Activated CD4-positive, alpha-beta T cell treated with anti-CD3 and anti-CD28 coated beads, Interleukin-2, amount 50 U/mL, for 24 hours (primary cell): ENCODE data around the gene C2CD4A.

Experiments used
- DNase-seq, 2 donors: peaks; one replicate each; pipeline ENCODE4 v3.0.0-alpha.2; 2020; ENCODE audit warnings: low read depth in 1 of 2, low spot score in 1 of 2

Gene C2CD4A

DNA sequence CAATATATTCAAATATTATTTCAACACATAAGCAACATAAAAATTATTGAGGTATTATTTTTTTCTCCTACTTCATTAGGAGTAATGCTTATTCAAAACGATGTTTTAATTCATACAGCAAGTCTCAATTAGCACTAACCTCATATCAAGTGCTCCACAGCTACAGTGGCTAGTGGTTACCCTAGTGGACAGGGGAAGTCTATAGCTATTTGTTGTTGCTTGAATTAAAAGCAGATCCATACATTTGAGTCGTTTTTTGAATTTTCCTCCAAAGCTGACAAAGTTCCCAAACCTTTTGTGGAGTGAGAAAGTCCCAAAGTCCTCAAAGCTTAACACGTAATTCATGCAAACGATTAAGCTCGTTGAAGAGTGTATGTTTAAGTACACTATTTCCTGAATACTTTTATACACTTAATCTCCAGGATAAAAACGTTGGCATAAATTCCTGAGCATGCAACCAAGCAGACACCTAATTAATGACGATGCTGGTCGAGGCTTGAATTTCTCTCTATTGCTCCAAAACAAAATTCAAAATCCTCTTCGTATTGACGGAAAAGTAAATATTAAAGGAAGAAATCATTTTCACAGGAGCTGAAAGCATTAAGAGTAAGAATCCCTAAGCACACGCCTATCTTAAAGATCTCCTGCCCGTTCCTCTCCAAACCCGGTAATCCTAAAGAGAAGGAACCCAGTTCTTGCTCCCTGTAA lies 7.5 kb upstream of the C2CD4A start:
- no peak for DNase-seq

DNA sequence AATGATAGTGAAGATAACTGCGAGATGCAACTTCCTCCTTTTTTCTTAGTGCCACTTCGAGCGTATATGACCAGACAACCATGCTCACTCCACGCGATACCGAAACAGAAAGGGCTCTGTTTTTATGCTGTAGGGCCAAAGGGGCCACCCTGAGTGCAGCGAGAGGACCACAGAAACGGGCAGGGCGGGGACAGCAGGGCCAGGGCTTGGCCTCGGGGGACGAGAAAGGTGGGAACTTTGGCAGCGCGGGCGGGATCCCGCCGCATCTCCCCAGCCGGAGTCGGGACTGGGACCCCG lies 7.0 kb upstream of the C2CD4A start:
- peak; percentile 24 to 43 for DNase-seq

DNA sequence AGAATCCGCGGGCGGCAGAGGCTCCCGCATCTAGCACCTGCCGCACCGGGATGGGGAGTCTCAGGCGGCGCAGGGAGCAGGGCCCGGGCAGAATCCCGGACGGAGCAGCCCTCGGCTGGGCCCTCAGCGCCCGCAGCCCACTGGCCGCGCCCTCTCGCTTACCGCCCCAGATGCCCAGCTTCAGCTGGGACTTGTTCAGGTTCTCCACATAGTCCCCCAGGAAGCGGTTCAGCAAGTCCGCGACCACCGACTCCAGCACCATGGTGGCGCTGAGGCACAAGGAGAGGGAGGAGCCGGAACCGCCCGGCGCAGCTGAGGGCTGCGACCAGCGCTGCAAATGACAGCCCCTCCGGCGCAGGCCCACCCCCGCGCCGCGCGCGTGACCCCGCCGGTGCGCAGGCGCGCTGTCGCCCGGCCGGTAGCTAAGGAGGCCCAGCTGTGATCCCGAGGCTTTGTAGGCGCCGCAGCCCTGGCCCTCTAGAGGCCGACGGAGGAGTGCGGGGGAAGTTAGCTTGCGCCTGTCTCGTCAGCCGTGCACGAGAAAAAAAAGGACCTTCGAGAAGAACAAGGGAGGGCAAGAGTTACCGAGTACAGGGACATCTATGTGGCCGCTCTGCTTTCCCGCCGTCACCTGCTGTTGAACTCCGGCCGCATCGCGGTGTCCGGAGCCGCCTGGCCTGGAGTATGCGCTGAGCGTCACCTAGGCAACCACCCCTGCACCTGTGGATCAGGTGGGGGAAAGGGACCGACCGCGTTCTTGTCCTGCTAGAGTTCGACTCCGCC lies 6.5 kb upstream of the C2CD4A start, which contains the start of gene VPS13C:
TSS of gene VPS13C (minus strand) at position 335 of the 783 bp plus-strand sequence. CDS start at position 262, 73 bp downstream.
- peak; percentile 73 to 84 for DNase-seq

DNA sequence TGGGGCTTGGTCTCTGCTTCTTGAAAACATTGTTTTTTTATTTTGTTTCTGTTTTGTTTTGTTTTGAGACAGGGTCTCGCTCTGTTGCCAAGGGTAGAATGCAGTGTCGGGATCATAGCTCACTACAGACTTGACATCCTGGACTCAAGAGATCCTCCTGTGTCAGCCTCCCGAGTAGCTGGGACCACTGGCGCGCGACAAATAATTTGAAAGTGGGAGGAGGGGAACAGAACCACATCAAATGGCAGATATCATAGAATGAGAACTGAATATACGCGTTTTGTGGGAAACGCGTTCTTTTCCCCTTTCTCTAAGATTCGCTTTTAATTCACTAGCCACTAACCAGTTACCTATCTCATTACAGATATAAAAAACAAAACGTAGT lies 5.9 kb upstream of the C2CD4A start:
- DNase-seq: no peak

DNA sequence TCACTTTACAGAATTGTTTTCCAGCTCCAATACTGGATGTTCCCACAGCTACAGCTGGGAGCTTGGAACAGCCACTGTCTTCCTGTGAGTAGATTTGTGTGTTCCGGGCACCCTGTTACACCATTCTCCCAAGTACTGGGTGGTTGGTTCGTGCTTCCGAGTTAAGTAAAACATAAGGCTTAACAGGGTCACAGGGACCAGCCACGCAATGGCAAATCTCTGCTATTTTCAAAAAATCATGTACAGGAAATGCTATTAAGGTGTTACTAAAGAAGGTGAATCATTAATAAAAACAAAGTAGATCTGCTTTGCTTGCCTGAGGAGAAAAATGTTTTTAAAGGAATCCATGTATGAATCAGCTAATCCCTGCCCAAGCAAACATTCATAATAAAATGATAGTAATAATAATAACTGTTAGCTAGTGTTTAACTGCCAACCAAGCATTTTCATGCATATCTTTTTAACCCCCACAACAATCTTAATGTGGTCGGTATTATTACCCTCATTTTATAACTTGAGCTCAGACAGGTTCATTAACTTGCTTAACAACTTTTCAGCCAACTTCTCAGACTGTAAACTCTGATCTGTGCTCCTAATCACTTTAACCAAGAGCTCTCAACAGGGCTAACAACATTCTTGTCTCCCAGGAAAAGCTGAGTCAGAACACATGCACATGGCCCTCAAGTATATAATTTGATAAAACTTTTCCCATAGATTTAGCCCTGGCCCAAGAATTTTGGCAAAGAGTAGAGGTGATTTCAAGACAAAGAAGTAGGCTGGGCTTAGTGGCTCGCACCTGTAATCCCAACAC lies 2.7 kb upstream of the C2CD4A start:
- no peak for DNase-seq

DNA sequence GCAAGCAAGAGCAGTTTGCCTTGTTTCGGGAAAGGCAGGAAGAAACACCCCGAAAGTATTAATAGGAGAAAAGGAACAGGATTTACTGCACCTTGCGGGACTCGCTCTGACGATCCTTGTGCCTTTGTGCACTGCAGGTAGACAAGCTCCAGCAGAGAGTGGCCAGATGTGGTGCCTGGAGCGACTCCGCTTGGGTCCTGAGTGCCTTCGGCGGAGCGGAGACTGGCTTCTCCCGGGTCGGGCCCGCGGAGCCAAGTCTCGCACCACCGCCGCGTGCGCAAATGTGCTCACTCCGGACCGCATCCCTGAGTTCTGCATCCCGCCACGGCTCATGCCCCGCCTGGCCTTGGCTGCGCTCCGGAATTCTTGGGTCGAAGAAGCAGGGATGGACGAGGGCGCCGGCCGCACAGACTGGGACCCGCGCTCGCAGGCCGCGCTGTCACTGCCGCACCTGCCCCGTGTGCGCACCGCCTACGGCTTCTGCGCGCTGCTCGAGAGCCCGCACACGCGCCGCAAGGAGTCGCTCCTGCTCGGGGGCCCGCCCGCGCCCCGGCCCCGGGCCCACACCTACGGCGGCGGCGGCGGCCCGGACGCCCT lies 769 bp downstream of the C2CD4A start:
- DNase-seq: peak in 1 of 2 donors; percentile 12

DNA sequence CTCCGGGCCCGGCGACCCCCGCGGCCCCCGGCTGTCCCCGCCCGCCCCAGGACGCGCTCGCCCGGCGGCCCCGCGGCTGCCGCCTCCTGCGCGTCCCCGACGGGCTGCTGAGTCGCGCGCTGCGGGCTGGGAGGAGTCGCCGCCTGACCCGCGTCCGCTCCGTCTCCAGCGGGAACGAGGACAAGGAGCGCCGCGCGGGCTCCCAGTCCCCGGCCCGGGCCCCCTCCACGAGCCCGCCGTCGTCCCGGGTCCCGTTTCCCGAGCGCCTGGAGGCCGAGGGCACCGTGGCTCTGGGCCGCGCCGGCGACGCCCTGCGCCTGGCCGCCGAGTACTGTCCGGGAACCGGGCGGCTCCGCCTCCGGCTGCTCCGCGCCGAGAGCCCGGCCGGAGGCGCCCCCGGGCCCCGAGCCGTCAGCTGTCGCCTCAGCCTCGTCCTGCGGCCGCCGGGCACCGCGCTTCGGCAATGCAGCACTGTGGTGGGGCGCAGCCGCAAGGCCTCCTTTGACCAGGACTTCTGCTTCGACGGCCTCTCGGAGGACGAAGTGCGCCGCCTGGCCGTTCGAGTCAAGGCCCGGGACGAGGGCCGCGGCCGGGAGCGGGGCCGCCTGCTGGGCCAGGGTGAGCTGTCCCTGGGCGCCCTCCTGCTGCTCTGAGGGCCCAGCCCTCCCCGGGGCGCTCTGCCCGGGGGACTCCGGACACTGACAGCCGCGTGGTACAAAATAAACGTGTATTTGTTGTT lies 1.5 kb downstream of the C2CD4A start:
- DNase-seq: peak in 1 of 2 donors; percentile 4

DNA sequence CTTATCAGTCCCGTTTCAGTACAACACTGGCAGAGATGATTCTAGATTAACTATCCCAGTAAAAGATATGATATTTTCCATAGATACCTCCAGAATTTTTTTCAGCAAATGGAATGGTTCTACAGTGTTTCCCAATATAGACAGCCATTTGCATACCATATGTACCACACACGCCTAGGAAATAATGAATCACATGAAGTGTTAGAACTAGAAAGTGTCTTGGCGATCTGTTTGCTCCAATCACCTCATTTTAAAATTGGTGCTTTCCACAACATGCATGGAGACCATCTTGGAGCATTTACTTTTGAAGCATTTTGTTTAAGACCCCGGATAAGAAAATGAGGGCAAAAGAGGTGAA lies 2.0 kb downstream of the C2CD4A start:
- DNase-seq: no peak

DNA sequence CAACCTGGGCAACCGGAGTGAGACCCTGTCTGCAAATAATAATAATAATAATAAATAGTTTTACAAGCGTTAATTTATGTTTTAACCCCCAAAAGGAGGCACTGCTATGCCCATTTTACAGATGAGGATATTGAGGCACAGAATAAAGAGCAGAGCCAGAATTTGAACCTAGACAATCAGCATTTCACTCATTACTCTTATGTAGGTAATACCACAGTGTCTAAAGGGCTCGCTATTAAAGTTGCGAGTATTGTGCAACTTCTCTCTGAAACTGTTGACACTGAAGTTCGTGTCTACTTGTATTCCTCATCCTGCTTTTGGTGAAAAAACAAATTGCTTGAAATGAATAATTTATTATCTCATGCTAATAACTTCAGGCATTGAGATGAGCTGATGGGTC lies 2.8 kb downstream of the C2CD4A start:
- no peak for DNase-seq

DNA sequence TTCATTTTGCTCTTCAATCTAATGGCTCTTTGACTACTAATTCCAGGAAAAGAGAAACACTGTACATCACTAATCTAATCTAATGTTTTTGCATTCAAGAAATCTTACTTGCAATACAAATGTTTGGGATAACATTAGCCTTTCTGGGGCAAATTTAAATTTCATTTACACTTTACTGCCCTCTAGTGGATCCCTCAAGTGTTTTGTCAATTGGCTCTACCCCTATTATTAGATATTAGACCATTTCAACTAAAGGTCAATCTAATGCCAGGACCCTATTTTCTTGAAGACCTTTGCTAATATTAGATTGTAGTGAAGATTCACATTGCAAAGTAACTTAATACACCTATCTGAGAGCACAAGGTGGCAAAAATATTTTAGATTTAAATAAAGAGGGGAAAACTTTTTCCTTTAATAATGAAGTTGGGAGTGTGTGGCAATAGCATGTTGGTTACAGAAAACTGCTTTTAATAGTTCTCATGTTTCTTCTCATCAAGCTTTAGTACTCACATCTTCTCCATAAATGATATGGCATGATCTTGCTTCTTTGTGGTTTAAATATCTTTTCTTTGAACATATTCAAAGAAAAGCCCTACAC lies 5.0 kb downstream of the C2CD4A start:
- no peak for DNase-seq

DNA sequence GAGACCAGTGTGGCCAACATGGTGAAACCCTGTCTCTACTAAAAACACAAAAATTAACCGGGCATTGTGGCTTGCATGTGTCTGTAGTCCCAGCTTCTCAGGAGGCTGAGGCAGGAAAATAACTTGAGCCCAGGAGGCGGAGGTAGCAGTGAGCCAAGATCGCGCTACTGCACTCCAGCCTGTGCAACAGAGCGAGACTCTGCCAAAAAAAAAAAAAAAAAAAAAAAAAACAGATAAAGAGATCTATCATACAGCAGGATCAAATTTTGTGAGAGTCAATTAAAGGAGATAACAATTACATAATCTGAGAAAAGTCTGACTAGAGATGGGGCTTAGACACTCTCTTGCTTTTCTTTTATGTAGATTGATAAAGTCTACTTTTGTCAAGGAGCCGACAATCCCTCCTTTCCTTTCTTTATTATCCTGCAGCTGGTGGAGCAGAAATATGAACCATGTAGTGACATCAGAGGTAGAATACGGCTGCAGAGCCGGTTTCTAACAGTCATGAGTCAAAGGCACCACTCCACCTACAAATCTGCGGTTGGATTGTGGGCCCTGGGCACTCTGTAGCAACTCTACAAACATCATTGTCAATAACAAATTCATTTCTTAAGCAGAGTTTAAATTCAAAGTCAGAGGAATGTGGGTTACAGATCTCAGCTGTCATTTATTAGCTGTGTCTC lies 9.0 kb downstream of the C2CD4A start:
- DNase-seq: no peak

DNA sequence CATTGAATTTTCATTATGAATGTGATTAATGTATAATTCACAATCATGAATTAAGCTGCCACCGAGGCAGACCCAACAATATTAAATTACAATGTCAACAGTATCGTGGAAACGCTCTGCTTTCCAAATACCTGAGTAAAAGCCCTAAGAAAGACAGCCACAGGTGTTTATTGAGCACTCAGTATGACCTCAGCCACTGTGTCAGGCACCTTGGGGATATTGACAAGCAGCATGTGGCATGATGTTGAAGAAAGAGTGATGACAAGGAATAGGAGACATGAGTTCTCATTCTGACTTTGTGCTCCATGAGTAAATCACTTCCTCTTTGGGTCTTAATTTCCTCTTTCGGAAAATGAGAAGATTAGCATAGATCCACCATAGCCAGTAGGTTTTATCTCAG lies 12.8 kb downstream of the C2CD4A start:
- DNase-seq: no peak

DNA sequence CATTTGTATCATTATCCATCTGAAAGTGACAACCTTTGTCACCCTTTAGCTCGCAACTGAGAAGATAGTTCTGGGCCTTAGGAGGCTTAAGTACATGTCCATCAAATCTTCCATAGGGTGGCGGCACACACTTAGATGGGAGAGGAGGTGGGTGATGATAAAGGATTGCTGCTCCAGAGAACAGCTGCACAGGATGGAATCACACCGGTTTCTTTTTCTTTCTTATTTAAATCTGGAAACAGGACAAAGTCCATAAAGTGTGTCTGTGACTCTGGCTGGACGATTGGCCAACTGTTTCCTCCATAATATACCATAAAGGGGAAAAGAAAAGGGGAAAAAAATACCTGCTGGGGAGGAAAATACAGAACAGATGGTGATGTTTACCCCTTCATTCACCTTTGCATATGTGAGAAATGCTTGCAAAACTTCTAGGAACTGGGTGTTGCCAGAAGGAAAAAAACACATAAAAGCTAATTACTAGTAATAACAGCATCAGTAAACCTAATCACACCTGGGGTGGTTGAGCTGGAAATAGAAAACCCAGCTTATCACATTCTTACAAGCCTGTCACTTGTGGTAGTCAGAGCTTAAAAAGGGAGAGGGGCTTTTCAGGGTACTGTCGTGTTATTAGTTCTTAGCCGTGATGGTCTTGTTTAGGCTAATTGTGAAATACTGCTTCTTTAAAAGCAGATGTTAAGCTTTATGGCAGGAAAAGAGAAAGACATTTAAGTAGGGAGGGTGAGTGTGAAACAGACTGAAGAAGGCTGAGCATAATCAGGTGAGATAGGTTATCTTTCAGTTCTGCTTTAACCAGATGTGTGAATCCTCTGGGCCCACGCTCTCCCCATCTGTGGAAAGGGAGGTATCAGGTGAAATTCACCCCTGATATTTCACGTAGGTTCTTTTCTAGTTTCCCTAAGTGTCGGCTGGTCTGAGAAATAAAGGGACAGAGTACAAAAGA lies 16.7 kb downstream of the C2CD4A start:
- no peak for DNase-seq

DNA sequence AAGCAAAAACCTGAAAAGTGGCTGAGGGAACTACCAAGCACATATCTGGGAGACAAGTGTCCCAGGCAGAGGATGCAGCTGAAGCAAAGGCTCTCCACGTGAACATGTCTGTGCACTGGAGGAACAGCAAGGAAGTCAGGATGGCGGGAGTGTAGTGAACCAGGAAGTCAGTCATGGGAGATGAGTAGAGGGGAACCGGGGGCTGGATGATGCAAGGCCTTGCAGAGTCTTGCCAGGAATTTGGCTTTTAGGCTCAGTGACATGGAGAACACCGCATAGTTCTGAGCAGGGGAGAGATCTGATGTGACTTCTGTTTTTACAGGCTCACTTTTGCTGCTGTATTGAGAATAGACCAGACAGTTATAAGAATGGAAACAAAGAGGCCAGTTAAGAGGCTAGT lies 19.0 kb downstream of the C2CD4A start:
- DNase-seq: no peak

DNA sequence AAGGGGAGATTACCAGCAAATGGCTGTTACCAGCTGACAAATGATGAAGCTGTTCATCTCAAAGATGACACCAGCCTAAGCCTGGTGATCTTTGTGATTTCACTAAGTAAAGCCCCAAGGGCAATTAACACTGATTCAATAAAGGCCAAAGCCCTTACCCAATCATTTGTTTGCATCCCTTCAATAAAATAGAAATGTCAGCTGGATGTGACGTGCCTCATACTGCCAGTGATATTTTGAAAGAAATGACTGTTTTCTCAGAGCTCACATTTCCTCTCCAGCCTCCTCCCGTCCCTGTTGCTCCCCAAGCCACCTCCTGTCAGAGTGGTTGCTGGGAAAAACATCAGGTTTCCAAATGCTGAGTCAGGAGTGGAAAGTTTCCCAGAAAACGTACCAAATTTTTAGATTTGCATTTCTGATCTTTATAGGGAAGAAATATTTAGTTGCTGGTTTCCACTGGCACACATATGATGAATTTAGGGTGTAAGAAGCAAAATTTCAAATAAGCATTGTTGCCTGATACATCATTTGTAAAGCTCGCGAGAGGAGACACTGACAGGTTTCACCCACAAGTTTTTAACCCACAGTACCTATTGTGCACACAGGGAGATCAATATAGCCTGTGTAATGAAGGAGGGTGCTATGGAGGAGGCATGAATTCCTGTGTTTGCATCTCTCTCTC lies 21.0 kb downstream of the C2CD4A start:
- DNase-seq: no peak

DNA sequence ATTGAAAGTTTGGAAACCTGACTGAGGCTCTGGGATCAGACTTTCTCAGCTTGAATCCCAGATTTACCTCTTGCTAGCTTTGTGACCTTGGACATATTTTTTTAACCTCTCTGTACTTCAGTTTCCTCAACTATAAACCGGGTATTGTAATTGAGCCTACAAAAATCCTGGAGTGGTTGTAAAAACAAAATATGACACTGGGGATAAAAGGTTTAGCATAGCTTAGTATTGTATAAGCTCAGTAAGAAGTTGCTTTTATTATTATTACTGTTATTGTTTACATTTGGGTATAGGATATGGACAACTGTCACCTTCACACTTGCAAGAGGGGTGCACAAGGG lies 21.5 kb downstream of the C2CD4A start:
- DNase-seq: no peak

DNA sequence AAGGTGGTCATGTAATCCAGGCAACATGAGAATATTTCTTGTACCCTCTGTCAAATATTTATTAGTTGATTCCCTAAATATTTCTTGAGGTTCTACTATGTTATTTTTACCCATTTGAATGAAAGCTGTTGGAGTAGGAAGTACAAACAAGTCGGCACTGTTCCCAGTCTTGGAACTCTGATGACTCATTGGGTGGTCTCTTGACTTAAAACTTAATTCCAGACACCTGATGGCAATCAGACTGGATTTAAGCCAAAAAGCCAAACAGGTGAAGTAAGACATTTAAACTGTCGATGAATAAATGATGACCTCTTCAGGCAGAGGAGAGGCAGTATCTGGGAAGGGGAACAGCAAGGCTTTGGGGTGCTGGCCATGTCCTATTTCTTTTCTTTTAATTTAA lies 22.8 kb downstream of the C2CD4A start:
- no peak for DNase-seq

DNA sequence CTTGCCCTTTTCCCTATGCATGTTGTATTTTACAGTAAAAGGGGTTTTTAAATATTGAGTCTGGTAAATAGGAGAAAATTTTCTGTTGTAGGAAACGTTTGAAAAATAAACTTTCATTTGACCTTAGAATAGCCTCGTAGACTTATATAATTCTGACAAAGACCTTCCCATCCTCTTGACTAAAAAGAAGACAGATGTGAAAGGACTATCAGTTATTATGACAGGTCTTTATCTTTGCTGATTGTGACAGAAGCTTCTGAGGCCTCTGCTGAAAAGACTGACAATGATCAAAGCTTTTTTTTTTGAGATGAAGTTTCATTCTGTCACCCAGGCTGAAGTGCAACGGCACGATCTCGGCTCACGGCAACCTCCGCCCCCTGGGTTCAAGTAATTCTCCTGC lies 24.2 kb downstream of the C2CD4A start:
- no peak for DNase-seq
